ENCODE measurements around the gene IER2.
"Not testable (repeated sequence)": the region's sequence is repeated elsewhere in the genome, so short reads cannot be mapped to it uniquely, and the experiment has no call there.

The IER2 gene

GRCh38 chr19:13139633-13140311 is 10.4 kb upstream of the IER2 start:
- no peak for DNase-seq (ENCODE audit: low read depth)

GRCh38 chr19:13146763-13147563 is 3.2 kb upstream of the IER2 start:
- DNase-seq (ENCODE audit: low read depth): no peak

GRCh38 chr19:13149173-13149627 is 1.0 kb upstream of the IER2 start:
- not testable (repeated sequence) for DNase-seq (ENCODE audit: low read depth)

GRCh38 chr19:13149628-13150186 is 504 bp upstream of the IER2 start:
- peak; percentile 27 for DNase-seq (ENCODE audit: low read depth)

GRCh38 chr19:13150931-13151604 is 857 bp downstream of the IER2 start:
- DNase-seq (ENCODE audit: low read depth): peak; percentile 24

- DNase-seq (ENCODE audit: low read depth): peak; percentile 92
Measured at GRCh38 chr19:13151605-13152355, 1.6 kb downstream of the IER2 start.

GRCh38 chr19:13152356-13152973 is 2.3 kb downstream of the IER2 start:
- no peak for DNase-seq (ENCODE audit: low read depth)

GRCh38 chr19:13152974-13153568 is 2.9 kb downstream of the IER2 start:
- peak; percentile 92 for DNase-seq (ENCODE audit: low read depth)

GRCh38 chr19:13153569-13154240 is 3.5 kb downstream of the IER2 start:
- DNase-seq (ENCODE audit: low read depth): peak; percentile 13

- DNase-seq (ENCODE audit: low read depth): peak; percentile 45
Measured at GRCh38 chr19:13154241-13154778, 4.1 kb downstream of the IER2 start.

GRCh38 chr19:13154911-13155471 is 4.8 kb downstream of the IER2 start:
- peak; percentile 68 for DNase-seq (ENCODE audit: low read depth)

GRCh38 chr19:13155472-13156359 is 5.5 kb downstream of the IER2 start:
- DNase-seq (ENCODE audit: low read depth): peak; percentile 67

GRCh38 chr19:13159713-13160112 is 9.5 kb downstream of the IER2 start:
- no peak for DNase-seq (ENCODE audit: low read depth)

GRCh38 chr19:13160557-13160956 is 10.3 kb downstream of the IER2 start:
- no peak for DNase-seq (ENCODE audit: low read depth)

GRCh38 chr19:13162724-13163608 is 12.8 kb downstream of the IER2 start:
- DNase-seq (ENCODE audit: low read depth): peak; percentile 73

- DNase-seq (ENCODE audit: low read depth): no peak
Measured at GRCh38 chr19:13163609-13164342, 13.6 kb downstream of the IER2 start.

Measured in stimulated activated CD8-positive, alpha-beta memory T cell treated with anti-CD3 and anti-CD28 coated beads, Interleukin-12 subunit alpha, Interleukin-12 subunit beta, amount 100 ng/mL, for 4 hours (primary cell).